Gastrocnemius medialis (tissue), 4 donors: Measurements from ENCODE around the gene EFNB2.

ENCODE experiments used
- POLR2A ChIP-seq, 2 donors: fragments of 450-650 bp; IDR thresholded peaks; one replicate each; pipeline ENCODE4 v1.6.1; 2017; ENCODE audit warnings: antibody characterized with exemption in 2 of 2, mild to moderate bottlenecking in 2 of 2, moderate library complexity in 2 of 2
- TF ChIP-seq, protein P1 (sequence below), 5 experiments: fragments of 450-650 bp in 3 of 5; fragments of 200-600 bp in 2 of 5; sonication (generic) in 2 of 5; IDR thresholded peaks in 4 of 5; conservative IDR thresholded peaks in 1 of 5; 1 replicate in 4 of 5; 2 replicates in 1 of 5; pipeline ENCODE4 v1.5.1; 2016 to 2019; ENCODE audit warnings: antibody characterized with exemption in 5 of 5, mild to moderate bottlenecking in 3 of 5, moderate library complexity in 3 of 5

DNA sequence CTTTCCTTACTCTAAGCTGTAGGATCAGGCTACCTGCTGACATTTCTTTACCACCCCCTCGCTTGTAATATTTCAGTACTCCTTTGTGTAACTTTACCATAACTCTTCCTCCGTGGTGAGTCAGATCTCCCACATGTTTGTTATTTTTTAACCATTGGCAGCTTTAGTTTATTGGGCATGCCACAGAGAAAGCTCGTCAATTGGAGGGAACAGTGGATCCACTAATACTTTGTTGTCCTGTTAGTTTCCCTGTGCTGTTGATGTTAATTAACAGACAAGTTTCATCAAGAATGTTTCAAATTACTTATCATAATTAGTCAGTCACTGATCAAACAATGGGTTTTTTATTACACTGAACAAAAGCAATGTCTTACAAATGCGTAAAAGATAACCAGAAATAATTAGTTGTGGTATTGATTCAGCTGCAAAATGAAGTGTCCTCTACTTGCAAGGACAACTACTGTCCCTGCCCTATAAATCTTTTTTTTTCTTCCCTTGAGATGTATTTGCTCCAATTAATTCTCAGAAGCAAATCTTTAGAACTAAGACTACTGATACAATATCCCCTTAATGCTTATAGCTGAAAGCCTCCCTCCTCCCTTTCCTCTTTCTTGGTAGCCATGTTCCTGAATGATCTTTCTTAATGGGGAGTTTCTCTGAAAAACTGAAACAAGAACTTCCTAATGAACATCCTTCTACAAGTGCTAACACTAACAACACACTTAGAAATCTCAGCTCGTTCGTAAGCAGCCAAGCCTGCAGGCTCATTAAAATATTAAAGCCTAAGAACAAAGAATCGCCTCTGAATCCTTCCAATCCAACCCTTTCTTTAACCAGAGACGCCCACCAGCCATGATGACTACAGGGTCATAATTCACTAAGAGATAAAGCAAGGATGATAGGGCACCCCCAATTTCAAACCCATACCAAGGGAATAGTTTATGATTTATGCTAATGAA lies 22.2 kb downstream of the EFNB2 start:
- TF ChIP-seq POLR2A (IDR thresholded peaks at IDR 0.05) = no peak
- TF ChIP-seq, protein P1, sequence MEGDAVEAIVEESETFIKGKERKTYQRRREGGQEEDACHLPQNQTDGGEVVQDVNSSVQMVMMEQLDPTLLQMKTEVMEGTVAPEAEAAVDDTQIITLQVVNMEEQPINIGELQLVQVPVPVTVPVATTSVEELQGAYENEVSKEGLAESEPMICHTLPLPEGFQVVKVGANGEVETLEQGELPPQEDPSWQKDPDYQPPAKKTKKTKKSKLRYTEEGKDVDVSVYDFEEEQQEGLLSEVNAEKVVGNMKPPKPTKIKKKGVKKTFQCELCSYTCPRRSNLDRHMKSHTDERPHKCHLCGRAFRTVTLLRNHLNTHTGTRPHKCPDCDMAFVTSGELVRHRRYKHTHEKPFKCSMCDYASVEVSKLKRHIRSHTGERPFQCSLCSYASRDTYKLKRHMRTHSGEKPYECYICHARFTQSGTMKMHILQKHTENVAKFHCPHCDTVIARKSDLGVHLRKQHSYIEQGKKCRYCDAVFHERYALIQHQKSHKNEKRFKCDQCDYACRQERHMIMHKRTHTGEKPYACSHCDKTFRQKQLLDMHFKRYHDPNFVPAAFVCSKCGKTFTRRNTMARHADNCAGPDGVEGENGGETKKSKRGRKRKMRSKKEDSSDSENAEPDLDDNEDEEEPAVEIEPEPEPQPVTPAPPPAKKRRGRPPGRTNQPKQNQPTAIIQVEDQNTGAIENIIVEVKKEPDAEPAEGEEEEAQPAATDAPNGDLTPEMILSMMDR (IDR thresholded peaks at IDR 0.05 in 4 of 5, conservative IDR thresholded peaks at IDR 0.05 in 1 of 5) = no peak
